HG02973 (cell line): ENCODE data around the gene PMVK.

Source experiments
- ATAC-seq: cut with Tn5 transposase; IDR thresholded peaks from one replicate; pipeline ENCODE4 v1.9.1; 2021; ENCODE audit warnings: moderate library complexity; ENCODE audit not compliant: unreplicated experiment

PMVK gene

GRCh38 chr1:154967331-154967950 lies 30.9 kb upstream of the PMVK start:
- no peak for ATAC-seq

GRCh38 chr1:154966111-154966510 lies 29.6 kb upstream of the PMVK start:
- no peak for ATAC-seq

DNA sequence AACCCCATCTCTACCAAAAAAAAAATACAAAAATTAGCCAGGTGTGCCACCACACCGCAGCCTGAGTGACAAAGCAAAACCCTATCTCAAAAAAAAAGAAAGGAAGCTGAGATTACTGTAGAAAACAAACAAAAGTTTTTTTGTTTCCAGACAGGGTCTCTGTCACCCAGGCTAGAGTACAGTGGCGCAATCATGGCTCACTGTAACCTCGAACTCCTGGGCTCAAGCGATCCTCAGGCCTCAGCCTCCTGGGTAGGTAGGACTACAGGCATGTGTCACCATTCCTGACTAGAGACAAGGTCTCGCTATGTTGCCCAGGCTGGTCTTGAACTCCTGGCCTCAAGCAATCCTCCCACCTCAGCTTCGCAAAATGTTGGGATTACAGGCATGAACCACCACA lies 27.8 kb upstream of the PMVK start:
- no peak for ATAC-seq

- ATAC-seq: no peak
Measured at GRCh38 chr1:154963643-154964042, 27.1 kb upstream of the PMVK start.

GRCh38 chr1:154962795-154963330 lies 26.3 kb upstream of the PMVK start:
- ATAC-seq: no peak

GRCh38 chr1:154962156-154962749 lies 25.7 kb upstream of the PMVK start:
- ATAC-seq: no peak

DNA sequence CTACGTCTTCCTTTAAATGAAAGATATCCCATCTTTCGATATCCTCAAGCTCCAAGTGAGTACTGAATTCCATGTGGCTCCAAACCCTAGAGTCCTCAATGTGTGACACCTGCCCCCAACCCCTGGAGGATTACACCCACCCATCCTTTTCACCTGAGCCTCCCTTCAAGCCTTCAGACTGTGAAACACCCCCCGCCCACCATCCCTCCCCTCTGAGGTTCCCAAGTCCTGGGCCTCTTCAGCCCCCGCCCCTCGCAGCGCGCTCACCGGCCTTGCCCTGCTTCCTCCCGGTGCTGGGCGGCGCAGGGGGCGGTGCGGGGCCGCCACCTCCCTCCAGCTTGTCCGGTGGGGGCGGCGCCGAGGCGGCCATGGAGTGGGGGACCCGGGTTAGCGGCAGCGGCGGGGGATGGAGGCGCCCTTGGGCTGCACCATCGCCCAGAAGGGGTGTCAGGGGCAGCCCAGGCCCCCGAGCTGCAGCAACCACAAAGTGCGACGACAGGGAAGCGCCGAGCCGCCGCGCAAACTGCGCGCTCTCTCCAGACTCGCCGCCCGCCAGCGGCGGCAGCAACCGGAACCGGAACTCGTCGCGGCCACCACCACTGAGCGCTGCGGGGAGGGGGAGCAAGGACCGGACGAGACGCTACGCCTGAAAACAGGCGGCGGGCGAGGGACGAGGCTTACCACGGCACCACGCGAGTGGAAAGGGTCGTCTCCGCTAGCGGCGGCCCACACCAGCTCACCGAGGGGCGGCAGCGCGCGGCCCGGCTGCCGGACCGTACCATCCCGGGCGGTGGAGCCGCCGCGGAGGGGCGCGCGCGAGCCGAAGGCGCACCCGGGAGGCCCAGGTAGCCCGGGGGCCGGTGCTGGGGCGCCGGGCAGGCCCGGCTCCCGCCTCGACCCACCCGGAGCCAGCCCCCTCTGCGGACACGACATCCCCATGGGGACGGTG lies 25.0 kb upstream of the PMVK start, which contains the start of gene PYGO2:
Gene PYGO2, minus strand, starts transcription at position 576 of the 949 bp plus-strand sequence. Its CDS starts 206 bp downstream, at position 370.
- ATAC-seq: peak; percentile 58

DNA sequence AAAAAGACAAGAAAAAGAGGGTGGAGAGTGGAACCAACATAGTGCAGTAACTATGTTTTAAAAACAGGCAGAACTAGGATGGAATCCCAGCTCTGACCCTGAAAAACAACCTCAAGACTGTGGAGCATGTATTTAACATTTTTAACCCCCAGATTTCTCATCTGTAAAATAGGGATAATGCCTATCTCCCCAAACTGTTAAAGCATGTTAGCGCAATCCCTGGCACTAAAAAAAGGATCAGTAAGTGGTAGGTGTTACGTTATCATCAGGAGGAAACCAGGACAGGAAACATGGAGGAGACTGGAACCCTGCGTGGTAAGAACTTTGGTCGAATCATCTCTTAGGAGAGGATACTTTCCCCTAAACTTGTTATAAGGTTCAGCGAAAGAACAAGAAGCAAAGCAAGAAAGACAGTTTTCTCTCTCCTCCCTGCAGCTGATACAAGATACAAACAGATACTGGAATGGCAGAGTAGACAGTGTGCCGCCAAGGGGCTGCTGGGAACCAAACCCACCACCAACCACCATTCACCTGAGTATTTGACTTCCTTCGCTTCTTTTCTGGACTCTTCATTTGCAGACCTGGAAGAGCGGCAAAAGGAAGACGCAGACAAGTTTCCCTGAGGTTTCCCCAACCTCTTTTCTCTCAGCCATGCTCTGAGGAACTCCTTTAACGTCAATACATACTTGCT lies 24.1 kb upstream of the PMVK start:
- ATAC-seq: no peak

GRCh38 chr1:154959426-154959780 lies 22.9 kb upstream of the PMVK start:
- no peak for ATAC-seq

- ATAC-seq: no peak
Measured at GRCh38 chr1:154958681-154959425, 22.3 kb upstream of the PMVK start.

DNA sequence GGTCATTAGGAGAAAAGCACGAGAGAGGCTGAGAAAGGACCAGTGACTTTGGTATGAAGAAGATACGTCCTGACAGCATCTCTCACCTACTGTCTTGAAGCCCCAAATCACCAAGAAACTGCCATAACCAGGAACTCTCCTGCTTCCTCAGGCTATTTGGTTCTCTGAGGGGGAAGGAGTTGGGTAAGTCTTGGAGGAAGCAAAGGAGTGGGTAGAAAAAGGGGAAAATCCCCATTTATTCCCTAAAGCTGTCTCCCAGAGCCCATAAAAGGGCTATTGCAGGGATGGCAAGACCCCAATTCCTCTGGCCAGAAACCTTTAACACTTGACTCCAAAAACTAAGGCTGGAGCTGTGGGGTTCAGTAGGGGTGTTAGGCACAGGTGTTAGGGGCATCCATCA lies 21.5 kb upstream of the PMVK start:
- ATAC-seq: no peak

DNA sequence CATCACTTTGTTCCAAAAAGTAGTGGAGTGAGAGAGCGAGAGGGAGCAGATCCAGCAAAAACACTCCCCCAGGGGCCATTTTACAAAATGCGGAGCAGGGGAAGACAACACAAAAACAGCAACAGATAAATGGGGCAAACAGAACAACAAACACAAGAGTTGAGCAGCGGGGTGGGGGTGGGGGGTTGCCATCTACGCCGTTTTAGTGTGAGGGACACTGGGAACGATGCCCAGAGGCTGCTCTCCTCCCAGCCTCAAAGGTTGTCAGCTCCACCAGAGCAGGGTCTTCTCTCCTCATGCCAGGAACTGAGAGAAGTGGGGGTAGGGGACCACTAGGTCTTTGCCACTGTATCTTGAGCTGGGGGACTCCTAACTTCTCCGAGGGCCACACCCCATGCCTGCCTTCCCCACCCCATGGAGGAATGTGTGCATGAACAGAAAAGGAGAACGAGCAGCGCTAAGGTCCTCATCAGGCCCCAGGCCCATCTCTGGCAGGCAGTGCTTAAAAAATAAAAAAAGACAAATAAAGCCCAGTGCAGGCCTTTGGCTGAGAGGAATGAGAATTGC lies 20.7 kb upstream of the PMVK start:
- ATAC-seq: no peak

DNA sequence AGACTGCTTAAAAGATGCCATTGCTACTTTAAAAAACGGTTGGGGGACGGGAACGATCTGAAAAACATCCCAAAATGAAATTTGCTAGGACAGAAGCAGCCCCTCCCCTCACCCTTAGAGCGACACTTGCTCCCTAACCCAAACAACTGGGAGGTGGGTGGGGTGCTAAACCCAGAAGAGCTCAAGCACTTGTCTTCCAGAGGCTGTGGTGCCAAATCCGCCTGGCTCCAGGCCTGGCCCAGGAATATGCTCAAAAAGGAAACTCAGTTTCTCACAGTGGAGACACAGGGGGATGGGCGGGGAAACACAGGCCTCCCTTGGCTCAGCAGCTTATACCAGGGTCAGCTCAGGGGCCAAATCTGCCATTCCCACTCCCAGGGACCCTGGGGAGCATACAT lies 20.0 kb upstream of the PMVK start:
- no peak for ATAC-seq

DNA sequence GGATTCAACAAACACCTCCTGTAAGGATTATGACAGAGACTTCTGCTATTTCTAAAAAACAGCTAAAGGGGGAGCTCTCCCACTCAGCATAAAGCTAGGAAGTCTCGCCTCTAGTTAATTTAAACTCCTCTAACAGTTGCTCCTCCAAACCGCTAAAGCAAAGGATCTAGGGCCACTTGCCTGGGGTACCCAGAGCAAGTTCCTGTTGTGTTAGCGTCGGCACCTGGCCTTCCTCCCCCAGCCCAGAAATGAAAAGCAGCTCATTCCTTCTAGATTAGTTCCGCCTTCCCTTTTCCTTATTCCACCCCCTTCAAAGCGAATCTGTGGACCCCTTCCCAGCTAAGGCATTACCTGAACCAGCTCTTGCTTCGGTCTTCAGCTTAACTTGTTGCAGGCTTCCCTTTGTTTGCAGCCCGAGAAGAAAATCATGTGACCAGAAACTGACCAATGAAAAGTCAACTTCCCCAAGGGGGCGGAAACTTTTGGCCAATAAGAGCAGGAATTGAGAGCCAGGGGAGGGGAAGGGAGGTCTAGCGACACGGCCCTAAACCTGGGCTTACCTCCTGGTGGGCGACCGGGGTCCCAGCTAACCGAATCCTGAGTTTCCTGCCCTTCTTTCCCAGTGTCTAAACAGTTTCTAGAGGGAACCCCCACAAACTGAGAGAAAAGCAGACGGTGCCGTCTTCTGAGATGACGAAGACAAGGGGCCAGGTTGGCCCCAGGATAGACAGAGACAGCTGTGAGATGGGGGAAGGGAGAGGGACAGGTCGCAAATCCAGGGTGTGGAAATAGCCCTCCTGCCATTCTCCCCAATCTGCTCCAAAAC lies 19.4 kb upstream of the PMVK start, which contains the start of gene PBXIP1:
Gene PBXIP1, minus strand, starts transcription at position 382 of the 826 bp plus-strand sequence. CDS start 2,378 bp downstream, outside the sequence.
- peak; percentile 42 for ATAC-seq

DNA sequence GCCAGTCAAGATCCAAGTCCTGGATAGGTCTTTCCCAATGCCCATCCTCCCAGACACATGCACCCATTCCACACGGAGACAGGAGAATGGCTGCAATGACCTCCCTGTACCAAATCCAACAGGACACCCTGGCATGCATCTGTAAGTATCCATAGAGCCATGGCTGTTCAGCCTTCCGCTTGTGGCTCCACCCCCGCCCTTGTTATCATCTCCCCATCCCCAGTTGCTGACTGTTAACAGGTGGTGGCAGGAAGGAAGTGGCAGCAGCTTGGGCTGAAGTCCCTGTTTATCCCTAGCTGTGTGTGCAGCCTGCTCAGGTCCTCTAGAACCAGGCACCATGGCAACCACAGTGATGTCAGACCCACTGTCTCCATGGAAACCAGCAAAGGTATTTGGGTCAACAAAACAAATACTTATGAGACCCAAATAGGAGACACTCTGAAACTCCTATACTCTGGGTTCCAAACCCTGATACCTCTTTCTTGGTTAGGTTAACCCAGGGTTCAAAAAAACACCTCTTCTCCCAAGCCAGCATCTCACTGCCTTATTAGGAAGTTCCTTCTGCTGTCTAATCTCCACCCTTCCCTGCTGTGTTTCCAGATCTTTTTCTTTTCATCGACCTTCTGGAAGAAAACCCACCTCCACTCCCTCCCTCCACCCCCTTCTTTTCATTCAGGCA lies 18.7 kb upstream of the PMVK start:
- ATAC-seq: peak; percentile 64

DNA sequence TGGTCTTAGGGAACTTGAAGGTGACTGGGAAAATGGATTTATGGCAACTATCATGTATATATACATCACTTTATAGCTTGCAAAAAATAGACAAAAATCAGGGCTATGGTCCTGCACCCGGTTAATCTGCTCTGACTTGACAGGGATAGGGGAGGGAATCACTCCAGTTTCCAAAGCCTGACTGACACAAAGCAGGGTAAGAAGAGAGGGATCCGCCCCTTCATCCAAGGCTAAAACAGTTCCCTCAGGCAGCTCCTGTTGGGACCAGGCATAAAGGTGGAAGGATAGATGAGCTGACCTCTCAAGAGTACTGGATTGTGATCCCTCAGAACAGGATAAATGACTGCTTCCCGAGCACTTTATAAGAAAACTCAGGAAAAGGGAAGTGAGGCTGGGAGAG lies 18.0 kb upstream of the PMVK start:
- no peak for ATAC-seq

DNA sequence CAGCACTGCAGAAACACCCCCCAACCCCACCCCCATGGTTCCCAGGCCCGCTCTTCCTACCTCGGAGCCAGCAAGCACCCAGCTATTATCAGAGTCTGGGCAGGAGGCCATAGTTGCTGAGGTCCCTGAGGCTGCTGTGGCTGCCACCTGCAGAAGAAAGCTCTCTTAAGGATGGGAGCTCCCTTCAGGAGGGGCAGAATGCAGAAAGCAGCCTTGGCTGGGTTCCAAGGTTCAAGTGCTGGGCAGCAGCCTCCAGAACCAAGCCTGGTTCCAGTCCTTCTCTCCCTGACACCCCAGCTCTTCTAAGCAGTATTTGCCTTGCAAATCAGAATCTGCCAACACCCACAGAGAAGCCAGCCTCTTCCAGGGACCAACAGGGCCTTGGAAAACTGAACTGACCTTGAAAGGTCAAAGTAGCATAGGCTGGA lies 17.1 kb upstream of the PMVK start:
- ATAC-seq: no peak

DNA sequence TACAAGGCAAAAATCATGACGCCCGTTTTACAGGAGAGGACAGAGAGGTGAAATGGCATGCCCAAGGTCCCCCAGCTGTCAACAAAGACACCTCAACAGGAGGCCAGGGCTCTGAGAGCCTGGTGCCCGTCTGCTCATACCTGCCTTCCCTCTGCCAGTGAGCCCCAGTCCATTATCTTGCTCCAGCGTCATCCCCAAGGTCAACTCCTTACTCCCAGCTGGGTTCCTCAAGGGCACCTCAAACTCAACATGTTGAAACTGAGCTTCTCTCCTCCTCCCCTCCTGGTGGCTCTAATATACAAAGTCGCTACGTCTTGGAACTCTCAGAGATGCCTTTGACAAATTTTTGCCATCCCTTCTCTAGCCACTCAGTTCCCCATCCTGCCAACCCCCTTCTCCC lies 16.1 kb upstream of the PMVK start:
- no peak for ATAC-seq
